ENCODE measurements around the gene P2RX2.

P2RX2 gene

GRCh38 chr12:132572801-132573760 lies 45.5 kb upstream of the P2RX2 start:
- no peak overlapping the region for H3K4me3 ChIP-seq (ENCODE audit: low read depth, low read length)
- TF ChIP-seq CTCF (IDR thresholded peaks at IDR 0.05; ENCODE audit: borderline replicate concordance, insufficient read depth, low read depth, low read length), result no peak

DNA sequence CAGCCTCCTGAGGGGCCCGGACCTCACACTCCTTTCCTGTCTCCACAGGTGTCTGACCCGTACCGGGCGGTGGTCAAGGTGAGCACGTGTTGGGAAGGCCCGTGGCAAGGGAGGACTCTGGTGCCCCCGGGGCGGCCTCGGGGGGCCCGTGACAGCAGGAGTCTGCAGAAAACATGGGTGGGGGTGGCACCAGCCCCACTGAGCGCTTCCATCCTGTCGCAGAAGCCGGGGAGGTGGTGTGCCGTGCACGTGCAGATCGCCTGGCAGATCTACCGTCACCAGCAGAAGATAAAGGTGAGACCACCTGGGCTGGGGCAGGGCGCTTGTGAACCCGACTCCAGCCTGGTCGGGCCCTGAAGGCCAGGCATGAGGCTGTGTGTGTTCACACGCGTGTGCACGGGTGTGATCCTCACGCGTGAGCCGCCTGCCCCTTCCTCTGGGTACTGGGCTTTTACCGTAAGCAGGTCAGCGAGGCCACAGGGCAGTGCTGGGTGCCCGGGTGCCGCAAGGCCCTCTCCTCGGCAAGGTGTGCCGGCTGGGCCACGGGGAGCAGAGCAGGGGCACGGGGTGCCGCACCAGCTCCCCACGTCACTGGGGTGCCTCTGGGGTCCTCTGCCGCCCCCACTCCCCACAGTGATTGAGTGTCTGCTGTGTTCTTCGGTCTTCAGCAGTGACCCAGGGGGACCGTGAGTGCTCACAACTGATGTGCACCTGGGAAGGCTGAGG lies 44.1 kb upstream of the P2RX2 start:
- no peak for TF ChIP-seq CTCF (IDR thresholded peaks at IDR 0.05; ENCODE audit: borderline replicate concordance, insufficient read depth, low read depth, low read length)
- H3K4me3 ChIP-seq (ENCODE audit: low read depth, low read length), result no peak overlapping the region

- no peak overlapping the region for H3K4me3 ChIP-seq (ENCODE audit: low read depth, low read length)
- no peak for TF ChIP-seq CTCF (IDR thresholded peaks at IDR 0.05; ENCODE audit: borderline replicate concordance, insufficient read depth, low read depth, low read length)
Observed at GRCh38 chr12:132575661-132576060, 42.9 kb upstream of the P2RX2 start.

- H3K4me3 ChIP-seq (ENCODE audit: low read depth, low read length), result no peak overlapping the region
- no peak for TF ChIP-seq CTCF (IDR thresholded peaks at IDR 0.05; ENCODE audit: borderline replicate concordance, insufficient read depth, low read depth, low read length)
Observed at GRCh38 chr12:132576701-132577100, 41.9 kb upstream of the P2RX2 start.

- H3K4me3 ChIP-seq (ENCODE audit: low read depth, low read length), result no peak overlapping the region
- no peak for TF ChIP-seq CTCF (IDR thresholded peaks at IDR 0.05; ENCODE audit: borderline replicate concordance, insufficient read depth, low read depth, low read length)
Observed at GRCh38 chr12:132577191-132577920, 41.2 kb upstream of the P2RX2 start.

- H3K4me3 ChIP-seq (ENCODE audit: low read depth, low read length), result no peak overlapping the region
- TF ChIP-seq CTCF (IDR thresholded peaks at IDR 0.05; ENCODE audit: borderline replicate concordance, insufficient read depth, low read depth, low read length), result no peak
Observed at GRCh38 chr12:132578118-132578517, 40.5 kb upstream of the P2RX2 start.

Data from GM12875 (cell line).